A549 (cell line): ENCODE measurements around the gene PDHX. TPM values are rescaled to one million over a fixed set of nuclear protein-coding genes. Genes with fewer than 3 reads are reported as not detected.
"Not testable (repeated sequence)": the region's sequence is repeated elsewhere in the genome, so short reads cannot be mapped to it uniquely, and the experiment has no call there.

Experiments used
- ATAC-seq, 2 experiments: fragments of 200-7000 bp in 1 of 2; fragments of >200 bp in 1 of 2; cut with Nextera tagmentation in 1 of 2; cut with Tn5 transposase in 1 of 2; 3 replicates each; pipeline versions ENCODE4 v1.8.0 to v1.9.1; 2018 to 2020; ENCODE audit warnings: mild to moderate bottlenecking in 1 of 2, moderate library complexity in 1 of 2
- CTCF ChIA-PET: fragments of 300-600 bp; sonication (Branson Sonifier 250); formaldehyde crosslinking; extraction: SDS; loops from one replicate; lab custom pipeline; 2021; ENCODE audit warnings: antibody characterized with exemption, inconsistent platforms; lab: Yijun Ruan, JAX
- POLR2A ChIA-PET: fragments of 350-600 bp; formaldehyde crosslinking; extraction: SDS; loops from one replicate; lab custom pipeline; 2021; ENCODE audit warnings: antibody characterized with exemption, inconsistent platforms; lab: Yijun Ruan, JAX
- DNase-seq, 2 experiments: peaks; one replicate each; pipeline versions ENCODE4 v3.0.0 to v3.0.0-alpha.2; 2011 to 2016; ENCODE audit warnings: low read depth in 1 of 2, low spot score in 1 of 2
- FAIRE-seq: peaks from 2 replicates; lab custom pipeline; 2011; peaks lifted over from hg19 to GRCh38; lab: Jason Lieb, UNC
- H3K27ac ChIP-seq, 2 experiments: fragments of >200 bp; sonication (Bioruptor Twin); formaldehyde crosslinking; 3 replicates each; pipeline ENCODE4 v1.5.1; 2016 to 2017
- H3K4me1 ChIP-seq: fragments of >200 bp; sonication (Bioruptor Twin); formaldehyde crosslinking; 3 replicates; pipeline ENCODE4 v1.6.1; 2016
- H3K4me2 ChIP-seq: fragments of >200 bp; sonication (Bioruptor Twin); formaldehyde crosslinking; 3 replicates; pipeline ENCODE4 v1.6.1; 2016
- H3K4me3 ChIP-seq: fragments of >200 bp; sonication (Bioruptor Twin); formaldehyde crosslinking; 3 replicates; pipeline ENCODE4 v1.5.1; 2016
- H3K9me3 ChIP-seq: fragments of >200 bp; sonication (Bioruptor Twin); formaldehyde crosslinking; 3 replicates; pipeline ENCODE4 v1.6.1; 2016
- CBX8 ChIP-seq: fragments of 200-600 bp; sonication (generic); IDR thresholded peaks from 2 replicates; pipeline ENCODE4 v1.6.1; 2016
- E2F6 ChIP-seq: IDR thresholded peaks from 2 replicates; pipeline ENCODE4 v1.6.1; 2012; ENCODE audit warnings: low read depth, borderline replicate concordance
- EHF ChIP-seq: fragments of 250-450 bp; sonication (Bioruptor Pico); IDR thresholded peaks from 2 replicates; pipeline ENCODE4 v1.5.0; 2020; ENCODE audit warnings: mild to moderate bottlenecking
- EHMT2 ChIP-seq: fragments of 200-600 bp; sonication (generic); IDR thresholded peaks from 2 replicates; pipeline ENCODE4 v1.6.1; 2016; ENCODE audit warnings: antibody characterized with exemption, low read depth, mild to moderate bottlenecking, moderate library complexity
- EP300 ChIP-seq, 2 experiments: fragments of >200 bp; sonication (Bioruptor Twin); formaldehyde crosslinking; IDR thresholded peaks; 2 replicates in 1 of 2; 3 replicates in 1 of 2; pipeline ENCODE4 v1.6.1; 2016 to 2017
- ESRRA ChIP-seq: fragments of 150-350 bp; IDR thresholded peaks from 2 replicates; pipeline ENCODE4 v1.6.1; 2014; ENCODE audit warnings: mild to moderate bottlenecking, low read length, borderline replicate concordance
- FOSL2 ChIP-seq, 2 experiments: fragments of 450-650 bp in 1 of 2; fragments of >200 bp in 1 of 2; sonication (Bioruptor Twin) in 1 of 2; formaldehyde crosslinking; IDR thresholded peaks; 2 replicates each; pipeline versions ENCODE4 v1.5.0 to v1.6.1; 2016 to 2020; ENCODE audit warnings: mild to moderate bottlenecking in 1 of 2, moderate library complexity in 1 of 2
- HDAC2 ChIP-seq: fragments of 200-600 bp; sonication (generic); IDR thresholded peaks from 2 replicates; pipeline ENCODE4 v1.6.1; 2016
- HMGXB4 ChIP-seq: fragments of 250-450 bp; sonication (Bioruptor Pico); IDR thresholded peaks from 2 replicates; pipeline ENCODE4 v1.5.0; 2021; ENCODE audit warnings: mild to moderate bottlenecking, moderate library complexity, borderline replicate concordance
- HOXB13 ChIP-seq: fragments of 250-450 bp; sonication (Bioruptor Pico); IDR thresholded peaks from 2 replicates; pipeline ENCODE4 v1.5.0; 2020; ENCODE audit warnings: low read depth, mild to moderate bottlenecking, moderate library complexity
- JUN ChIP-seq, 2 experiments: fragments of >200 bp; sonication (Bioruptor Twin); formaldehyde crosslinking; IDR thresholded peaks; 2 replicates in 1 of 2; 3 replicates in 1 of 2; pipeline ENCODE4 v1.6.1; 2016 to 2017
- JUNB ChIP-seq: fragments of >200 bp; sonication (Bioruptor Twin); formaldehyde crosslinking; IDR thresholded peaks from 2 replicates; pipeline ENCODE4 v1.6.1; 2016
- KDM5A ChIP-seq: fragments of 200-600 bp; sonication (generic); IDR thresholded peaks from 2 replicates; pipeline ENCODE4 v1.6.1; 2016; ENCODE audit warnings: antibody characterized with exemption, mild to moderate bottlenecking
- MAX ChIP-seq: IDR thresholded peaks from 2 replicates; pipeline ENCODE4 v1.6.1; 2012
- MAZ ChIP-seq: fragments of 150-350 bp; IDR thresholded peaks from 2 replicates; pipeline ENCODE4 v1.6.1; 2014; ENCODE audit warnings: antibody characterized with exemption, low read depth, low read length, borderline replicate concordance
- NPAS2 ChIP-seq: fragments of 250-450 bp; sonication (Bioruptor Pico); IDR thresholded peaks from 2 replicates; pipeline ENCODE4 v1.8.0; 2022; ENCODE audit warnings: mild to moderate bottlenecking, moderate library complexity, borderline replicate concordance
- POLR2AphosphoS2 ChIP-seq: conservative IDR thresholded peaks from 2 replicates; pipeline ENCODE4 v1.6.1; 2012; ENCODE audit warnings: low read length, improper control_type of control experiment, inconsistent platforms
- RAD21 ChIP-seq, 2 experiments: fragments of >200 bp in 1 of 2; sonication (Bioruptor Twin) in 1 of 2; formaldehyde crosslinking in 1 of 2; IDR thresholded peaks in 1 of 2; conservative IDR thresholded peaks in 1 of 2; 2 replicates in 1 of 2; 3 replicates in 1 of 2; pipeline ENCODE4 v1.6.1; 2012 to 2018; ENCODE audit warnings: inconsistent platforms in 1 of 2
- RFX5 ChIP-seq: fragments of 450-650 bp; IDR thresholded peaks from 2 replicates; pipeline ENCODE4 v1.7.1; 2014; ENCODE audit warnings: antibody characterized with exemption, mild to moderate bottlenecking, moderate library complexity
- SMC3 ChIP-seq: fragments of >200 bp; sonication (Bioruptor Twin); formaldehyde crosslinking; IDR thresholded peaks from 3 replicates; pipeline ENCODE4 v1.6.1; 2018; ENCODE audit warnings: inconsistent platforms
- TP53 ChIP-seq: fragments of 250-450 bp; sonication (Bioruptor Pico); IDR thresholded peaks from 2 replicates; pipeline ENCODE4 v1.5.0; 2021; ENCODE audit warnings: mild to moderate bottlenecking, moderate library complexity
- ZNF302 ChIP-seq: fragments of 250-450 bp; sonication (Bioruptor Pico); IDR thresholded peaks from 2 replicates; pipeline ENCODE4 v1.9.0; 2021; ENCODE audit warnings: inconsistent platforms, mild to moderate bottlenecking, moderate library complexity
- ZSCAN20 ChIP-seq: fragments of 250-450 bp; sonication (Bioruptor Pico); IDR thresholded peaks from 2 replicates; pipeline ENCODE4 v1.8.0; 2022; ENCODE audit warnings: mild to moderate bottlenecking, moderate library complexity
- WGBS: methylation state at CpG from one replicate; pipeline ENCODE4 v1.1.6; 2017; ENCODE audit errors: missing lambda C conversion rate; 5-methylcytosine and 5-hydroxymethylcytosine counted together
- polyA plus RNA-seq, 4 experiments: library from polyadenylated mRNA; depleted of rRNA in 3 of 4; stranded (reverse); fragments of >200 nt; fragmentation: RNase III in 1 of 4; extraction: RNeasy Plus Mini Kit Qiagen cat#74134 plus additional on column Dnase treatment in 1 of 4; gene quantifications; 2 replicates in 3 of 4; 3 replicates in 1 of 4; pipeline ENCODE4 v1.2.3, GENCODE V29; 2011 to 2017
- TF ChIP-seq, protein P1 (sequence below): fragments of >200 bp; sonication (Bioruptor Twin); formaldehyde crosslinking; IDR thresholded peaks from 3 replicates; pipeline ENCODE4 v1.5.1; 2016
- TF ChIP-seq, protein P2 (sequence below): fragments of 150-350 bp; IDR thresholded peaks from 2 replicates; pipeline ENCODE4 v1.6.1; 2014; ENCODE audit warnings: low read depth, mild to moderate bottlenecking, low read length

Gene PDHX
- polyA plus RNA-seq, 2 of the 4 experiments (the other 2 are of a cell fraction): 46.5 to 87.4 TPM

DNA sequence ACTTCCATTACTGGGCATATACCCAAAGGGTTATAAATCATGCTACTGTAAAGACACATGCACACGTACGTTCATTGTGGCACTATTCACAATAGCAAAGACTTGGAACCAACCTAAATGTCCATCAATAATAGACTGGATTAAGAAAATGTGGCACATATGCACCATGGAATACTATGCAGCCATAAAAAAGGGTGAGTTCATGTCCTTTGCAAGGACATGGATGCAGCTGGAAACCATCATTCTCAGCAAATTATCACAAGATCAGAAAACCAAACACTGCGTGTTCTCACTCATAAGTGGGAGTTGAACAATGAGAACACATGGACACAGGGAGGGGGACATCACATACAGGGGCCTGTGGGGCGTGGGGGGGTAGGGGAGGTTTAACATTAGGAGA is 111.6 kb downstream of the PDHX start:
- POLR2A ChIA-PET, H3K4me2 ChIP-seq, DNase-seq, H3K27ac ChIP-seq, FAIRE-seq, ATAC-seq, CTCF ChIA-PET, H3K4me3 ChIP-seq: not testable (repeated sequence)
- Histone ChIP-seq H3K9me3 (peaks cover 18% of the 10 kb centered on the region; the same call in 2 of the 3 replicates), H3K4me1 (peaks cover 29% of the 10 kb centered on the region)
- 94% methylated on average over 3 of the region's 4 CpGs for WGBS

DNA sequence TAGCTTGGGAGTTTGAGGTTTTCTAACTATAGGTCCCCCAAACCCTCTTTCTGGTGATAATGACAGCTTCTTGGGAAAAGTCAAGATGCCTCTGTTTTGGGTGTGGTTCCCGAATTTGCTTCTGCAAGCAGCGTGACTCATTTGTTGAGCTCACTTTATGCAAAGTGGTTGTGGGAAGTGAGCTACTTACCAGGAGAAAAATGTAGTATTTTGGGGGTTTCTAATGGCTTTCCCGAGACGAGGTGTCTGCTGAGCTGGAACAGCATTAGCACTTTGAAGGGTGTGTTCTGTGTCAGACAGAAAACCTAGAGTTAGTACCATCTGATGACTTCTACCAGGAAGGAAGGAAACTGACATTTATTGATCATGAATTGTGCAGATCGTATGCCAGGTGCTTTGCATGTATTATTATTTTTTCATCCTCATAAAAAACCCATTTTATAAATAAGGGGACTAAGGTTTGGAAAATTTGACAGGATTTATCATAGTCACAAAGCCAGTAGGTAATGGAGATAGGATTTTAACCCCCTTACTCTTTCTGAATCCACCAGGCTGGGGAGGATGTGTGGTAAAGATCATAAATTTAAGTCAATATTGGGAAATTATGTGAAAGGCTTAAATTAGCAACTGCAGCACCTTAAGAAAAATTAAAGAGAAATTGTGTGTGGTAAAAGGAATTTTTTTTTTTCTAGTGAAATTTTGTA is 113.7 kb downstream of the PDHX start:
- Histone ChIP-seq H3K27ac (peak overlapping the region; percentile 73 to 82), H3K4me3 (no peak overlapping the region), H3K4me2 (peak overlapping the region; percentile 75), H3K9me3 (0 out of 3 replicates have a peak, but pooled peaks cover 4% of the 10 kb centered on the region), H3K4me1 (peaks cover 29% of the 10 kb centered on the region)
- TF ChIP-seq FOSL2 (IDR thresholded peaks at IDR 0.05) (no peak), FOSL2 (CRISPR knock-in tag; IDR thresholded peaks at IDR 0.05) (peak; percentile 36; the same call in 1 of the 2 replicates), NPAS2 (CRISPR knock-in tag) (no peak)
- WGBS: 15% methylated on average over 5 of the region's 5 CpGs
- DNase-seq (peak in 1 of 2 experiments; percentile 65), FAIRE-seq (no peak), ATAC-seq (peak; percentile 38 to 45; a peak in 3 of 6 replicates)
- ChIA-PET CTCF (interaction anchor here (0.9 to 2.4 kb wide), 4 partner anchors 10 to 83 kb away, joined by 3 to 8 read pairs (median 3); no protein-coding TSS in a partner anchor), POLR2A (interaction anchor here (0.9 to 2.7 kb wide), 3 partner anchors 21 to 109 kb away, joined by 3 to 20 read pairs (median 6); partner anchors contain the start of gene CD44)

DNA sequence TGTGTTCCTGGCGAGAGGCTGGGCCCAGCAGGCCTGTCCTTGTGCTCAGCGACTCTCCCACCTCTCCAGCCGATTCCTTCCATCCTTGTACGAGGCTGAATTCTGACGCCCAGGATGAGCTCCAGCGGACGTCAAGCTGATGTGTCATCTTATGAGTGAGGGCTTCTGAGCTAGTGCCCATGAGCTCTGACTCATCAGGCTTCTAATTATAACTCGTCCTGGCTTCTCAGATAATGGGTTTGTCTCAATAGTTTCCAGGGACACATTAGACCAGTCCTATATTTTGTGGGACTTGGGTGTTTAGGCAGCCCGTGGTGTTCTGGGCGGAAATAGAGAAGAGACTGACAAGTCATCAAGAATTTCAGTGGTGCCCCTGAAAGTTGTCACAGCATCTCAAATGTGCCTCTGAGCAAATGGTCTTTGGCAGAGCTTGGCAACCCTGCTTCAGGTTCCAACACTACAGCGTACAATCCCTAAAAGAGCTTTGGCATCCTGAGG is 114.3 kb downstream of the PDHX start:
- ChIA-PET CTCF (interaction anchor here (0.9 to 2.4 kb wide), 4 partner anchors 11 to 128 kb away, joined by 3 to 8 read pairs (median 4); no protein-coding TSS in a partner anchor), POLR2A (interaction anchor here (0.9 to 2.7 kb wide), 3 partner anchors 21 to 108 kb away, joined by 3 to 20 read pairs (median 6); partner anchors contain the start of gene CD44)
- Histone ChIP-seq H3K27ac (peak overlapping the region; percentile 73 to 82), H3K4me2 (peak overlapping the region; percentile 75), H3K4me1 (peaks cover 29% of the 10 kb centered on the region), H3K9me3 (0 out of 3 replicates have a peak, but pooled peaks cover 4% of the 10 kb centered on the region), H3K4me3 (no peak overlapping the region)
- no peak for FAIRE-seq
- 17% methylated on average over 10 of the region's 11 CpGs for WGBS
- ATAC-seq: peak; percentile 99
- peak; percentile 77 to 91 for DNase-seq
- TF ChIP-seq FOSL2 (IDR thresholded peaks at IDR 0.05): peak; percentile 86
- TF ChIP-seq FOSL2 (CRISPR knock-in tag; IDR thresholded peaks at IDR 0.05): peak; percentile 96
- no peak for TF ChIP-seq HDAC2
- no peak for TF ChIP-seq ZSCAN20 (CRISPR knock-in tag)
- peak; percentile 23; the same call in 1 of the 2 replicates for TF ChIP-seq E2F6
- TF ChIP-seq, protein P1, sequence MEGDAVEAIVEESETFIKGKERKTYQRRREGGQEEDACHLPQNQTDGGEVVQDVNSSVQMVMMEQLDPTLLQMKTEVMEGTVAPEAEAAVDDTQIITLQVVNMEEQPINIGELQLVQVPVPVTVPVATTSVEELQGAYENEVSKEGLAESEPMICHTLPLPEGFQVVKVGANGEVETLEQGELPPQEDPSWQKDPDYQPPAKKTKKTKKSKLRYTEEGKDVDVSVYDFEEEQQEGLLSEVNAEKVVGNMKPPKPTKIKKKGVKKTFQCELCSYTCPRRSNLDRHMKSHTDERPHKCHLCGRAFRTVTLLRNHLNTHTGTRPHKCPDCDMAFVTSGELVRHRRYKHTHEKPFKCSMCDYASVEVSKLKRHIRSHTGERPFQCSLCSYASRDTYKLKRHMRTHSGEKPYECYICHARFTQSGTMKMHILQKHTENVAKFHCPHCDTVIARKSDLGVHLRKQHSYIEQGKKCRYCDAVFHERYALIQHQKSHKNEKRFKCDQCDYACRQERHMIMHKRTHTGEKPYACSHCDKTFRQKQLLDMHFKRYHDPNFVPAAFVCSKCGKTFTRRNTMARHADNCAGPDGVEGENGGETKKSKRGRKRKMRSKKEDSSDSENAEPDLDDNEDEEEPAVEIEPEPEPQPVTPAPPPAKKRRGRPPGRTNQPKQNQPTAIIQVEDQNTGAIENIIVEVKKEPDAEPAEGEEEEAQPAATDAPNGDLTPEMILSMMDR: no peak
- TF ChIP-seq EHMT2: no peak
- TF ChIP-seq RFX5: no peak
- TF ChIP-seq HOXB13 (CRISPR knock-in tag): no peak
- no peak for TF ChIP-seq POLR2AphosphoS2
- no peak; the same call in 2 of the 3 replicates for TF ChIP-seq SMC3
- TF ChIP-seq ESRRA: no peak
- no peak for TF ChIP-seq TP53 (CRISPR knock-in tag)
- TF ChIP-seq MAZ: no peak
- TF ChIP-seq, protein P2, sequence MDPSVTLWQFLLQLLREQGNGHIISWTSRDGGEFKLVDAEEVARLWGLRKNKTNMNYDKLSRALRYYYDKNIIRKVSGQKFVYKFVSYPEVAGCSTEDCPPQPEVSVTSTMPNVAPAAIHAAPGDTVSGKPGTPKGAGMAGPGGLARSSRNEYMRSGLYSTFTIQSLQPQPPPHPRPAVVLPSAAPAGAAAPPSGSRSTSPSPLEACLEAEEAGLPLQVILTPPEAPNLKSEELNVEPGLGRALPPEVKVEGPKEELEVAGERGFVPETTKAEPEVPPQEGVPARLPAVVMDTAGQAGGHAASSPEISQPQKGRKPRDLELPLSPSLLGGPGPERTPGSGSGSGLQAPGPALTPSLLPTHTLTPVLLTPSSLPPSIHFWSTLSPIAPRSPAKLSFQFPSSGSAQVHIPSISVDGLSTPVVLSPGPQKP: no peak
- no peak for TF ChIP-seq EHF (CRISPR knock-in tag)
- TF ChIP-seq KDM5A: no peak
- 0 out of 5 replicates have a peak, but pooled peaks of 1 of the 2 experiments have one; percentile 19 for TF ChIP-seq RAD21 (conservative IDR thresholded peaks at IDR 0.05 in 1 of 2, IDR thresholded peaks at IDR 0.05 in 1 of 2)
- TF ChIP-seq MAX: peak; percentile 59; the same call in 1 of the 2 replicates
- peak in 1 of 2 experiments; percentile 63; a peak in 3 of 5 replicates for TF ChIP-seq JUN (IDR thresholded peaks at IDR 0.05)
- peak; percentile 74 for TF ChIP-seq JUNB
- TF ChIP-seq HMGXB4 (CRISPR knock-in tag): no peak
- 0 out of 5 replicates have a peak, but pooled peaks of 1 of the 2 experiments have one; percentile 36 for TF ChIP-seq EP300 (IDR thresholded peaks at IDR 0.05)
- TF ChIP-seq ZNF302 (CRISPR knock-in tag): no peak
- no peak for TF ChIP-seq CBX8
